ENCODE results near the gene NXPE2. TPM values are rescaled to one million over a fixed set of nuclear protein-coding genes. Genes with fewer than 3 reads are reported as not detected.

Gene NXPE2
- total RNA-seq, 2 donors from 2014 or later = 0.18 TPM; not detected in 1

- Mint-ChIP-seq H3K4me1 (no peaks in the 10 kb centered on the region), H3K36me3 (ENCODE audit: low read depth) (no peaks in the 10 kb centered on the region), H3K27me3 (ENCODE audit: insufficient read depth) (no peaks in the 10 kb centered on the region), H3K4me3 (no peak overlapping the region), H3K9me3 (peaks cover 8% of the 10 kb centered on the region), H3K27ac (no peak overlapping the region)
- no peaks in the 10 kb centered on the region for H3K36me3 ChIP-seq (ENCODE audit: control insufficient read depth, insufficient read depth, low read length)
- DNase-seq = no peak
- WGBS, 2 experiments (ENCODE audit: insufficient coverage in 1 of 2, insufficient read length in 1 of 2) = 88 to 89% methylated on average over 1 to 2 of the region's 2 CpGs
- H3K27ac ChIP-seq (ENCODE audit: low read depth, low read length) = no peak overlapping the region
- TF ChIP-seq, protein P1, sequence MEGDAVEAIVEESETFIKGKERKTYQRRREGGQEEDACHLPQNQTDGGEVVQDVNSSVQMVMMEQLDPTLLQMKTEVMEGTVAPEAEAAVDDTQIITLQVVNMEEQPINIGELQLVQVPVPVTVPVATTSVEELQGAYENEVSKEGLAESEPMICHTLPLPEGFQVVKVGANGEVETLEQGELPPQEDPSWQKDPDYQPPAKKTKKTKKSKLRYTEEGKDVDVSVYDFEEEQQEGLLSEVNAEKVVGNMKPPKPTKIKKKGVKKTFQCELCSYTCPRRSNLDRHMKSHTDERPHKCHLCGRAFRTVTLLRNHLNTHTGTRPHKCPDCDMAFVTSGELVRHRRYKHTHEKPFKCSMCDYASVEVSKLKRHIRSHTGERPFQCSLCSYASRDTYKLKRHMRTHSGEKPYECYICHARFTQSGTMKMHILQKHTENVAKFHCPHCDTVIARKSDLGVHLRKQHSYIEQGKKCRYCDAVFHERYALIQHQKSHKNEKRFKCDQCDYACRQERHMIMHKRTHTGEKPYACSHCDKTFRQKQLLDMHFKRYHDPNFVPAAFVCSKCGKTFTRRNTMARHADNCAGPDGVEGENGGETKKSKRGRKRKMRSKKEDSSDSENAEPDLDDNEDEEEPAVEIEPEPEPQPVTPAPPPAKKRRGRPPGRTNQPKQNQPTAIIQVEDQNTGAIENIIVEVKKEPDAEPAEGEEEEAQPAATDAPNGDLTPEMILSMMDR (conservative IDR thresholded peaks at IDR 0.05) = no peak
- H3K27me3 ChIP-seq (ENCODE audit: control insufficient read depth, insufficient read depth, low read length, poor library complexity, severe bottlenecking) = no peaks in the 10 kb centered on the region
- H3K9me3 ChIP-seq (ENCODE audit: control insufficient read depth, low read length) = peaks cover 14% of the 10 kb centered on the region
- H3K4me1 ChIP-seq (ENCODE audit: control insufficient read depth, insufficient read depth, low read length) = no peaks in the 10 kb centered on the region
- no peak overlapping the region for H3K4me3 ChIP-seq (ENCODE audit: low read length)
- H3K9ac ChIP-seq (ENCODE audit: extremely low read depth, low read length, poor library complexity, severe bottlenecking) = no peak overlapping the region
Measured at GRCh38 chr11:114666760-114667159, 11.6 kb upstream of the NXPE2 start.

DNA sequence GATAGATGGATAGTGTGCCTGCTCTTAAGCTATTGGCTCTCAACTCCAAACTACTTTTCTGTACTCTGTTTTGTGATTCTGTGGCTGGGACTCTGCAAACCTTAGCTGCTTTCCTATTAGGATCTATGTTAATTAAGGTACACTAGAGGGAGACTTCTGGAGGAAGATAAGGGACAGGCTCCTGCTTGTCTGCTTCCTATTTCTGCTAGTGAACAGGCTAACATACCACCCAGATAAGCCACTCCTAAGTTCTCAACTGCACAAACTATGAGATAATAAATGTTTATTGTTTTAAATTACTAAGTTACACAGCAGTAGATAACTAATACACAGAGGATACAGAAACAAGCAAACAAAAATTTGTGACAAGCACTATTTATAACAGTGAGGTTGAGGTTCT lies 10.2 kb upstream of the NXPE2 start:
- Histone ChIP-seq H3K36me3 (ENCODE audit: control insufficient read depth, insufficient read depth, low read length) (no peaks in the 10 kb centered on the region), H3K9me3 (ENCODE audit: control insufficient read depth, low read length) (peaks cover 26% of the 10 kb centered on the region), H3K27ac (ENCODE audit: low read depth, low read length) (no peak overlapping the region), H3K4me3 (ENCODE audit: low read length) (no peak overlapping the region), H3K4me1 (ENCODE audit: control insufficient read depth, insufficient read depth, low read length) (no peaks in the 10 kb centered on the region), H3K27me3 (ENCODE audit: control insufficient read depth, insufficient read depth, low read length, poor library complexity, severe bottlenecking) (no peaks in the 10 kb centered on the region), H3K9ac (ENCODE audit: extremely low read depth, low read length, poor library complexity, severe bottlenecking) (no peak overlapping the region)
- no peak overlapping the region for H3K4me3 Mint-ChIP-seq
- no peak overlapping the region for H3K27ac Mint-ChIP-seq
- H3K4me1 Mint-ChIP-seq = no peaks in the 10 kb centered on the region
- H3K36me3 Mint-ChIP-seq (ENCODE audit: low read depth) = no peaks in the 10 kb centered on the region
- H3K9me3 Mint-ChIP-seq = peaks cover 13% of the 10 kb centered on the region
- TF ChIP-seq, protein P1 (conservative IDR thresholded peaks at IDR 0.05) = no peak
- H3K27me3 Mint-ChIP-seq (ENCODE audit: insufficient read depth) = no peaks in the 10 kb centered on the region
- no peak for DNase-seq

GRCh38 chr11:114673661-114674060 lies 4.7 kb upstream of the NXPE2 start:
- Histone ChIP-seq H3K9me3 (ENCODE audit: control insufficient read depth, low read length) (peaks cover 50% of the 10 kb centered on the region), H3K4me1 (ENCODE audit: control insufficient read depth, insufficient read depth, low read length) (no peaks in the 10 kb centered on the region), H3K4me3 (ENCODE audit: low read length) (peak overlapping the region; percentile 36), H3K27me3 (ENCODE audit: control insufficient read depth, insufficient read depth, low read length, poor library complexity, severe bottlenecking) (no peaks in the 10 kb centered on the region), H3K27ac (ENCODE audit: low read depth, low read length) (no peak overlapping the region), H3K9ac (ENCODE audit: extremely low read depth, low read length, poor library complexity, severe bottlenecking) (no peak overlapping the region), H3K36me3 (ENCODE audit: control insufficient read depth, insufficient read depth, low read length) (no peaks in the 10 kb centered on the region)
- Mint-ChIP-seq H3K4me1 (no peaks in the 10 kb centered on the region), H3K27ac (no peak overlapping the region), H3K36me3 (ENCODE audit: low read depth) (no peaks in the 10 kb centered on the region), H3K27me3 (ENCODE audit: insufficient read depth) (peaks cover 10% of the 10 kb centered on the region), H3K9me3 (peaks cover 21% of the 10 kb centered on the region), H3K4me3 (no peak overlapping the region)
- DNase-seq = no peak
- TF ChIP-seq, protein P1 (conservative IDR thresholded peaks at IDR 0.05) = no peak
